Smooth muscle cell (in vitro differentiated cells): Measurements from ENCODE around the gene TNFSF9. TPM values are rescaled to one million over a fixed set of nuclear protein-coding genes. Genes with fewer than 3 reads are reported as not detected.

ENCODE experiments used
- DNase-seq: peaks from one replicate; lab custom pipeline; 2025; ENCODE audit not compliant: unreplicated experiment; lab: John Stamatoyannopoulos, UW
- H2AFZ ChIP-seq: fragments of 200-600 bp; sonication (generic); 2 replicates; pipeline ENCODE4 v1.6.0; 2016; ENCODE audit warnings: antibody characterized with exemption, low read depth, mild to moderate bottlenecking
- H3F3A ChIP-seq: fragments of 200-600 bp; sonication (generic); 2 replicates; pipeline ENCODE4 v1.6.0; 2017; ENCODE audit warnings: antibody characterized with exemption, low read depth
- H3K27ac ChIP-seq: fragments of 200-600 bp; sonication (generic); 2 replicates; pipeline ENCODE4 v1.5.1; 2016; ENCODE audit warnings: low read depth, mild to moderate bottlenecking
- H3K27me3 ChIP-seq: fragments of 200-600 bp; sonication (generic); 2 replicates; pipeline ENCODE4 v1.6.1; 2016; ENCODE audit warnings: low read depth, mild to moderate bottlenecking
- H3K36me3 ChIP-seq: fragments of 200-600 bp; sonication (generic); 2 replicates; pipeline ENCODE4 v1.5.1; 2016; ENCODE audit warnings: low read depth
- H3K4me1 ChIP-seq: fragments of 200-600 bp; sonication (generic); 2 replicates; pipeline ENCODE4 v1.5.1; 2016; ENCODE audit warnings: low read depth
- H3K4me2 ChIP-seq: fragments of 200-600 bp; sonication (generic); 2 replicates; pipeline ENCODE4 v1.6.0; 2016; ENCODE audit warnings: mild to moderate bottlenecking
- H3K4me3 ChIP-seq: fragments of 200-600 bp; sonication (generic); 2 replicates; pipeline ENCODE4 v1.5.1; 2016; ENCODE audit warnings: mild to moderate bottlenecking
- H3K79me2 ChIP-seq: fragments of 200-600 bp; sonication (generic); 2 replicates; pipeline ENCODE4 v1.6.0; 2016; ENCODE audit warnings: low read depth, mild to moderate bottlenecking
- H3K9ac ChIP-seq: fragments of 200-600 bp; sonication (generic); 2 replicates; pipeline ENCODE4 v1.6.0; 2016; ENCODE audit warnings: low read depth
- H3K9me3 ChIP-seq: fragments of 200-600 bp; sonication (generic); replicated peaks from 2 replicates; pipeline ENCODE4 v1.5.1; 2016; ENCODE audit warnings: low read depth
- H4K20me1 ChIP-seq: fragments of 200-600 bp; sonication (generic); 2 replicates; pipeline ENCODE4 v1.6.0; 2016; ENCODE audit warnings: low read depth
- CTCF ChIP-seq: fragments of 200-600 bp; sonication (generic); IDR thresholded peaks from 2 replicates; pipeline ENCODE4 v1.5.1; 2017; ENCODE audit warnings: borderline replicate concordance, mild to moderate bottlenecking, antibody characterized with exemption; ENCODE audit not compliant: insufficient read depth, poor library complexity, severe bottlenecking
- WGBS: methylation state at CpG from one replicate; pipeline ENCODE4 v1.1.7; 2016; ENCODE audit warnings: low lambda C conversion rate; 5-methylcytosine and 5-hydroxymethylcytosine counted together
- polyA plus RNA-seq: library from polyadenylated mRNA; unstranded; fragments of >200 nt; fragmentation: Nextera tagmentation; extraction: Ambion mirVana; gene quantifications from 2 replicates; pipeline ENCODE4 v1.2.1, GENCODE V29; 2016
- total RNA-seq: library from RNA; depleted of rRNA; stranded (reverse); fragments of >200 nt; gene quantifications from 2 replicates; pipeline ENCODE4 v1.2.3, GENCODE V29; 2014

The TNFSF9 gene
- total and polyA plus RNA-seq, 2 experiments from 2014 or later = 3.4 to 7.3 TPM

GRCh38 chr19:6495947-6496346 is 34.9 kb upstream of the TNFSF9 start:
- no peaks in the 10 kb centered on the region for H4K20me1 ChIP-seq
- TF ChIP-seq CTCF = no peak
- peaks cover 19% of the 10 kb centered on the region for H3K27me3 ChIP-seq
- 97% methylated on average over 19 of the region's 19 CpGs for WGBS
- DNase-seq = no peak
- H3K36me3 ChIP-seq = no peaks in the 10 kb centered on the region
- no peak overlapping the region for H3K4me3 ChIP-seq
- H3K4me1 ChIP-seq = no peaks in the 10 kb centered on the region
- H3F3A ChIP-seq = no peaks in the 10 kb centered on the region
- H3K9me3 ChIP-seq = no peaks in the 10 kb centered on the region
- no peak overlapping the region for H3K27ac ChIP-seq
- no peak overlapping the region for H3K9ac ChIP-seq
- H2AFZ ChIP-seq = no peak overlapping the region
- H3K4me2 ChIP-seq = no peak overlapping the region
- H3K79me2 ChIP-seq = no peaks in the 10 kb centered on the region

DNA sequence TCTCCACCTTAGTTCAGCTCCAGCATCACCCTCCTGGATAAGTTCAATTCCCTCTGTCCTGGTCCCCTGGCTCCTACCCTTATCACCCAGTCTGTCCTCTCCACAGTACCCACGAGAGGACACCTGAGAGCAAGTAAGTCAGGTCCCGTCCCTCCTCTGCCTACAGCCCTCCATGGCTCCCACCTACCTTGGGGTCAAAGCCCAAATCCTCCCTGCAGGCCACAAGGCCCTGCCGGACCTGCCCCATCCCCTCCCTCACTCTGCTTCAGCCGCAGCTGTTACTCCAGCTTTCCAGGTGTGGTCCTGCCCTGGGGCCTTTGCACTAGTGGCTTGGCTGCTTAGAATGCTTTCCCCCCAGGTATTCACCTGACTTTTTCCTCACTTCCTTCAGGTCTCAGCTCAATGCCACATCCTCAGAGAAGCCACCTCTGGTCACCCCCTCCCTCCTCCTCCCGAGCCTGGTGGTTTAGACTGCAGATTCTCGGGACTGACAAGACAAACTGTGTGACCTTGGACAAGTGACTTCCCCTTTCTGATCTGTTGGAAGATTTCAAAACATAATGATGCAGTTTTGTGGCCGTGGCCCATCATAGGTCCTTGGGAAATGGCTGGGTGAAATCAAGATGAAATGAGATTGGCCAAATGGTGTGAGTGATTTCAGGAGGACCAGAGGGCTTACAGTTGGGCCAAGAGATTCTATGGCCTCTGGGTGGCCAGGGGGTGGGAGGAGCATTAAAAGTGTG is 32.4 kb upstream of the TNFSF9 start:
- Histone ChIP-seq H3K36me3 (no peaks in the 10 kb centered on the region), H3K9me3 (no peaks in the 10 kb centered on the region)
- 82% methylated on average over 7 of the region's 7 CpGs for WGBS

DNA sequence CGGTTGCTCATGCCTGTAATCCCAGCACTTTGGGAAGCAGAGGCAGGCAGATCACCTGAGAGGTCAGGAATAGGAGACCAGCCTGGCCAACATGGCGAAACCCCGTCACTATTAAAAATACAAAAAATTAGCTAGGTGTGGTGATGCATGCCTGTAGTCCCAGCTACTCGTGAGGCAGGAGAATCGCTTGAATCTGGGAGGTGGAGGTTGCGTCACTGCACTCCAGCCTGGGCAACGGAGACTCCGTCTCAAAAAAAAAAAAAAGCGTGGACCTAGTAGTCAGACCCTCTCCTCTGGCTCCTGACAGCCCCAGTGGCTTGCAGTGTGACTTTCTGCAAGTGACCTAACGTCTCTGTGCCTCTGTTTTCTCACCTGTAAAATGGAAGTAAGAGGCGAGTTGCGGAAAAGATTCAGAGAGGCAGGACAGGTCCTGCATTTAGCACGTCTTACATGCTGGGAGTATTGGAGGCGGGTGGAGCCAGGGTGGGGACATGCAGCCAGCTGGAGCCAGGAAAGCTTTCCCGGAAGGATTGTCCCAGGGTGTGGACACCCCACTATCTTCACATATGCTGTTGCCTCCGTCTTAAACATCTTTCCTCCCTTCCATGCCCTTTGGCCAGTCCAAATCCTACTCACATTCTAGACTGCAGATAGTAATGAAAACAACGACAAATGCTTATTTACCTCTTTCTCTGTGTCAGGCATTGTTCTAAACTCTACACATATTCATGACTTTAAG is 31.6 kb upstream of the TNFSF9 start:
- Histone ChIP-seq H3K27me3 (peaks cover 49% of the 10 kb centered on the region), H3K4me2 (no peak overlapping the region), H3K27ac (no peak overlapping the region), H3K9me3 (no peaks in the 10 kb centered on the region), H2AFZ (no peak overlapping the region), H4K20me1 (no peaks in the 10 kb centered on the region), H3K36me3 (no peaks in the 10 kb centered on the region), H3K4me1 (peaks cover 7% of the 10 kb centered on the region), H3K79me2 (no peaks in the 10 kb centered on the region), H3F3A (no peaks in the 10 kb centered on the region), H3K9ac (no peak overlapping the region), H3K4me3 (no peak overlapping the region)
- DNase-seq = no peak
- TF ChIP-seq CTCF = no peak
- 84% methylated on average over 17 of the region's 17 CpGs for WGBS

More for the DNA sequence above, 32.4 kb upstream of the TNFSF9 start:
- Histone ChIP-seq H4K20me1 (no peaks in the 10 kb centered on the region), H3K4me2 (no peak overlapping the region), H3K79me2 (no peaks in the 10 kb centered on the region), H3K27me3 (peaks cover 44% of the 10 kb centered on the region), H3K4me3 (no peak overlapping the region), H2AFZ (no peak overlapping the region), H3K27ac (no peak overlapping the region), H3K4me1 (peaks cover 7% of the 10 kb centered on the region), H3F3A (no peaks in the 10 kb centered on the region), H3K9ac (no peak overlapping the region)
- no peak for DNase-seq
- no peak for TF ChIP-seq CTCF
